Tibial artery (tissue), 4 donors: ENCODE results near the gene RDM1.

Source experiments
- DNase-seq, 2 donors: peaks; one replicate each; pipeline ENCODE4 v3.0.0-alpha.2; 2019
- H3K27ac ChIP-seq, 2 donors: fragments of 200-600 bp; sonication (generic) in 1 of 2; 1 replicate in 1 of 2; 2 replicates in 1 of 2; pipeline ENCODE4 v1.5.1; 2018 to 2019; ENCODE audit warnings: mild to moderate bottlenecking in 1 of 2
- H3K27me3 ChIP-seq, 2 donors: fragments of 200-600 bp; sonication (generic) in 1 of 2; one replicate each; pipeline versions ENCODE4 v1.5.1 to v1.6.0; 2016 to 2019
- H3K36me3 ChIP-seq, 3 donors: fragments of 200-600 bp; sonication (generic) in 2 of 3; one replicate each; pipeline ENCODE4 v1.5.1; 2016 to 2019; ENCODE audit warnings: mild to moderate bottlenecking in 2 of 3
- H3K4me1 ChIP-seq, 4 donors: fragments of 200-600 bp; sonication (generic) in 2 of 4; 1 replicate in 3 of 4; 2 replicates in 1 of 4; pipeline ENCODE4 v1.5.1; 2016 to 2019
- H3K4me3 ChIP-seq, 2 donors: fragments of 200-600 bp; sonication (generic) in 1 of 2; 1 replicate in 1 of 2; 2 replicates in 1 of 2; pipeline ENCODE4 v1.5.1; 2018 to 2019; ENCODE audit warnings: mild to moderate bottlenecking in 2 of 2
- H3K9me3 ChIP-seq, 3 donors: fragments of 200-600 bp; sonication (generic) in 1 of 3; one replicate each; pipeline ENCODE4 v1.5.1; 2016 to 2019
- intact Hi-C: fragments of 100-400 bp; cut with DNase I; formaldehyde crosslinking; loops from one replicate; pipeline ENCODE4 v1.15.0; 2023; ENCODE audit warnings: low total_unique reads
- TF ChIP-seq, protein P1 (sequence below), 2 experiments: fragments of 200-600 bp in 1 of 2; fragments of 450-650 bp in 1 of 2; IDR thresholded peaks; one replicate each; pipeline ENCODE4 v1.5.1; 2017 to 2019; ENCODE audit warnings: antibody characterized with exemption in 2 of 2, mild to moderate bottlenecking in 1 of 2, moderate library complexity in 1 of 2

RDM1 gene

DNA sequence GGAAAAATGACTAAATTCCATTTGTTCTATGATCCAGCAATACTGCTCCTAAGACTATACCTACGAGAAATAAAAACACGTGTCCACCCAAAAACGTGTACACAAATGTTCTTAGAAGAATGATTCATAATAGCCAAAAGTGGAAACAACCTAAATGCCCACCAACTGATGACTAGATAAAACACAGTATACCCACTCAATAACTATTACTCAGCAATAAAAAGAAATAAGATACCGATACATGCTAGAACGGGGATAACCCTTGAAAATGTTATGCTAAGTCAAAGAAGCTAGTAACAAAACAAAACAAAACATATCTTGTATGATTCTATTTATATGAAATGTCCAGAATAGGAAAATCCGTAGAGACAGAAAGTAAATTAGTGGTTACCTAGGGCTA, 33.1 kb upstream of the RDM1 start:
- no peaks in the 10 kb centered on the region for H3K4me1 ChIP-seq
- no peak overlapping the region for H3K4me3 ChIP-seq
- DNase-seq = no peak
- peaks cover 0 to 24% of the 10 kb centered on the region in 2 donors for H3K27me3 ChIP-seq
- intact Hi-C loops = loop anchor here (10.0 kb wide), 1 partner anchor 181 kb away; no protein-coding TSS in a partner anchor
- H3K27ac ChIP-seq = no peak overlapping the region
- TF ChIP-seq, protein P1, sequence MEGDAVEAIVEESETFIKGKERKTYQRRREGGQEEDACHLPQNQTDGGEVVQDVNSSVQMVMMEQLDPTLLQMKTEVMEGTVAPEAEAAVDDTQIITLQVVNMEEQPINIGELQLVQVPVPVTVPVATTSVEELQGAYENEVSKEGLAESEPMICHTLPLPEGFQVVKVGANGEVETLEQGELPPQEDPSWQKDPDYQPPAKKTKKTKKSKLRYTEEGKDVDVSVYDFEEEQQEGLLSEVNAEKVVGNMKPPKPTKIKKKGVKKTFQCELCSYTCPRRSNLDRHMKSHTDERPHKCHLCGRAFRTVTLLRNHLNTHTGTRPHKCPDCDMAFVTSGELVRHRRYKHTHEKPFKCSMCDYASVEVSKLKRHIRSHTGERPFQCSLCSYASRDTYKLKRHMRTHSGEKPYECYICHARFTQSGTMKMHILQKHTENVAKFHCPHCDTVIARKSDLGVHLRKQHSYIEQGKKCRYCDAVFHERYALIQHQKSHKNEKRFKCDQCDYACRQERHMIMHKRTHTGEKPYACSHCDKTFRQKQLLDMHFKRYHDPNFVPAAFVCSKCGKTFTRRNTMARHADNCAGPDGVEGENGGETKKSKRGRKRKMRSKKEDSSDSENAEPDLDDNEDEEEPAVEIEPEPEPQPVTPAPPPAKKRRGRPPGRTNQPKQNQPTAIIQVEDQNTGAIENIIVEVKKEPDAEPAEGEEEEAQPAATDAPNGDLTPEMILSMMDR (IDR thresholded peaks at IDR 0.05) = no peak
- no peaks in the 10 kb centered on the region for H3K9me3 ChIP-seq
- H3K36me3 ChIP-seq = no peaks in the 10 kb centered on the region

DNA sequence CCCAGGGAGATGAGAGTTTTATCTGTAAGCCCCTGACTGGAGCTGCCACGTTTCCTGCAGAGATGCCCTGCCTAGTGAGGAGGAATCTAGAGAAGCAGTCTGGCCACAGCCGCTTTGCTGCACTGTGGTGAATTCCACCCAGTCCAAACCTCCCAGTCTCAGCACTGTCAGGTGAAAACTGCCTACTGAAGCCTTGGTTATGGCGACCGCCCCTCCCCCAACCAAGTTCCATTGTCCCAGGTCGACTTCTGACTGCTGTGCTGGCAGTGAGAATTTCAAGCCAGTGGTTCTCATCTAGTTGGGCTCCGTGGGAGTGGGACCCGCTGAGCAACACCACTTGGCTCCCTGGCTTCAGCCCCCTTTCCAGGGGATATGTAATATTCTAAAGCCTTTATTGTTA, 23.1 kb upstream of the RDM1 start:
- Histone ChIP-seq H3K4me1 (no peaks in the 10 kb centered on the region), H3K4me3 (no peak overlapping the region), H3K9me3 (no peaks in the 10 kb centered on the region), H3K27ac (no peak overlapping the region), H3K36me3 (no peaks in the 10 kb centered on the region), H3K27me3 (peaks cover 0 to 2% of the 10 kb centered on the region in 2 donors)
- intact Hi-C loops = no loop called here
- TF ChIP-seq, protein P1 (IDR thresholded peaks at IDR 0.05) = no peak
- DNase-seq = no peak

DNA sequence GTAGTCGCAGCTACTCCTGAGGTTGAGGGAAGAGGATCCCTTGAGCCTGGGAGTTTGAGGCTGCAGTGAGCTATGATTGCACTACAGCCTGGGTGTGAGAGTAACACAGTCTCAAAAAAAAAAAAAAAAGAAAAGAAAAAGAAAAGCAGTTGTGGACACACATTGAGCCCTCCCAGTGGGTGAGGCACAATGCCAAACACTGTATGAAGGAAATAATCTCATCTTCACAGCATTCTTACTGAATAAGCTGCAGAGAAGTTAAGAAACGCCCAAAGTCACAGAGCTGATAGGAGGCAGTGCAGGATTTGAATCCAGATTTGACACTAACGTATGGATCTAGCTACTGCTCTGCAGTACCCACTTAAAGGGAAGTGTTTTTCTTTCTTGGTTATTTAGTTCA, 18.8 kb upstream of the RDM1 start:
- Histone ChIP-seq H3K4me1 (peaks cover 0 to 4% (median 0%) of the 10 kb centered on the region in 4 donors), H3K4me3 (no peak overlapping the region), H3K9me3 (no peaks in the 10 kb centered on the region), H3K27ac (no peak overlapping the region), H3K36me3 (no peaks in the 10 kb centered on the region), H3K27me3 (no peaks in the 10 kb centered on the region)
- intact Hi-C loops = no loop called here
- TF ChIP-seq, protein P1 (IDR thresholded peaks at IDR 0.05) = no peak
- no peak for DNase-seq

DNA sequence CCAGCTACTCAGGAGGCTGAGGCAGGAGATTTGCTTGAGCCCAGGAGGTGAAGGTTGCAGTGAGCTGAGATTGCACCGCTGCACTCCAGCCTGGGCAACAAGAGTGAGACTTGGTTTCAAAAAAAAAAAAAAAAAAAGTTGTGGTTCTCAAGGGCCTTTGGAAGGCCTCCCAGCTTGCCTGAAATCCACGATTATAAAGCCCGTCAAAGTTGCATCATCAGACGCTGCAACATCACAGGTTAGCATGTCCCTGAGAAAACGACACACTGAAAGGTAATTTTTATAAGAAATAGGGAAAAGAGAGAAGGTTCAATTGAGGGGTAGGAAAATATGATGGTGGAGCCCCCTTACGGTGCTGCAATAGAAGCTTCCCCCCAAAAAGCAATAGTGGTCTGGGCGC, 17.5 kb upstream of the RDM1 start:
- TF ChIP-seq, protein P1 (IDR thresholded peaks at IDR 0.05) = no peak
- intact Hi-C loops = no loop called here
- peaks cover 0 to 7% of the 10 kb centered on the region in 2 donors for H3K27me3 ChIP-seq

DNA sequence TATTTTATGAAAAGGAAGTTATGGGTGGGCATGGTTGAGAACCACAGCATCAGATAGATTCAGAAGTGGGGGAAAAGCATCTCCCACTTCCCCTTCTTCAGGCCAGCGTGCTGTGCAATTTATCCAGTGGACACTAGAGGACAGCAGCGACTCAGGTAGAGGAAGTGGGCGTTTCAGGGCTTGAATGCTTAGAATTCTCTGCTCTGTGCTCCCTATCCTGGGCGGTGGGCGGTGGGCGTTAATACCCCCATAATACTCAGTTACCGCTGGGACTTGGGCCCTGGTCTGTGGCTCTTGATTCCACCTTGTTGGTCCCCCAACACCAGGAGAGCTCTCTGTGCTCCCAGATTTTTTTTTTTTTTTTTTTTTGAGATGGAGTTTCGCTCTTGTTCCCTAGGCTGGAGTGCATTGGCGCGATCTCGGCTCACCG, 16.6 kb upstream of the RDM1 start:
- no peaks in the 10 kb centered on the region for H3K36me3 ChIP-seq
- TF ChIP-seq, protein P1 (IDR thresholded peaks at IDR 0.05) = peak; percentile 59 to 64
- H3K9me3 ChIP-seq = no peaks in the 10 kb centered on the region
- H3K4me3 ChIP-seq = no peak overlapping the region
- peak in 1 of 2 donors; percentile 34 for DNase-seq
- no peak overlapping the region for H3K27ac ChIP-seq
- H3K27me3 ChIP-seq = peaks cover 0 to 8% of the 10 kb centered on the region in 2 donors
- intact Hi-C loops = no loop called here
- peaks cover 0 to 4% (median 0%) of the 10 kb centered on the region in 4 donors for H3K4me1 ChIP-seq

More for the DNA sequence above, 17.5 kb upstream of the RDM1 start:
- no peaks in the 10 kb centered on the region for H3K9me3 ChIP-seq
- peaks cover 0 to 4% (median 0%) of the 10 kb centered on the region in 4 donors for H3K4me1 ChIP-seq
- H3K27ac ChIP-seq = no peak overlapping the region
- H3K4me3 ChIP-seq = no peak overlapping the region
- DNase-seq = no peak
- H3K36me3 ChIP-seq = no peaks in the 10 kb centered on the region

DNA sequence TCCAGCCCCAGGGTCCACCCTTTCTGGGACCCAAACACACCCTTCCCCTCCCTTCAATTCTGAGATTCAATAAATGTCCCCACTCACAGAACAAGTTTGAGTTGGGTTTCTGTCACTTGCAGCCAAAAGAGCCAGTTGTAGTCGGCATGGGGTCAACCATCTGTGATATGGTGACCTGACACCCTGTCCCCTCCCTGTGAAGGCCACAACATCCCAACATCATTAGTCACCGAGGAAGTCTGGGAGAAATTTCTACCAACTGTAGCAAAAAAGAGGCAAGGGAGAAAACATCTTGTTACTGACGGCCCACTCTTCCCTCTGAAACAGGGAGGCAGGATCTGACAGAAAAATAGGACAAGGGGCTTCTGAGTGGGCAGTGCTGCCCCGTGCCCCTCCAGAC, 13.6 kb upstream of the RDM1 start:
- Histone ChIP-seq H3K27ac (no peak overlapping the region), H3K9me3 (no peaks in the 10 kb centered on the region), H3K4me1 (peaks cover 0 to 4% (median 0%) of the 10 kb centered on the region in 4 donors), H3K27me3 (peaks cover 0 to 8% of the 10 kb centered on the region in 2 donors), H3K36me3 (no peaks in the 10 kb centered on the region), H3K4me3 (no peak overlapping the region)
- TF ChIP-seq, protein P1 (IDR thresholded peaks at IDR 0.05) = no peak
- no peak for DNase-seq
- intact Hi-C loops = no loop called here
